Embryonic facial prominence (tissue), 1 donor: ENCODE data around the gene MIA2.
"Not testable (repeated sequence)": the region's sequence is repeated elsewhere in the genome, so short reads cannot be mapped to it uniquely, and the experiment has no call there.

Source experiments
- DNase-seq: peaks from one replicate; pipeline ENCODE4 v3.0.0-alpha.2; 2016; ENCODE audit errors: extremely low spot score

Gene MIA2

DNA sequence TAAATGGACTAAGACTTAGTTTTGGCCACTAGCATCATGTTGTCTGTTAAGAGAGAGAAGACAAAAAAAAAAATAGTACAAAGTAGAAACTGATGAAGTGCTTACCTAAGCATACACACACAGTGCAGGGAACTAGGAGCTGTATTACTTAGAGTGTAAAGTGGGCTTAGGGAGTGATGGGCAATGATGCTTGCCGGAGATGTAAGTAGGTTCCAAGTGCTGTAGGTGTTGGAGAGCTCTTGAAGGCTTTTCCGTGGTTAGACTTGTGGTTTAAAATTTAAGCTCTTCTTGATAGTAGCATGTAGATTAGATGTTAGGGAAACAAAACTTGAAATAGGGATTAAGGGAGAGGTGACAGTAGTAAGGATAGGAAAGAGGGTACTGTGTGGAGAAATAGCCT, 34.7 kb downstream of the MIA2 start:
- no peak for DNase-seq

DNA sequence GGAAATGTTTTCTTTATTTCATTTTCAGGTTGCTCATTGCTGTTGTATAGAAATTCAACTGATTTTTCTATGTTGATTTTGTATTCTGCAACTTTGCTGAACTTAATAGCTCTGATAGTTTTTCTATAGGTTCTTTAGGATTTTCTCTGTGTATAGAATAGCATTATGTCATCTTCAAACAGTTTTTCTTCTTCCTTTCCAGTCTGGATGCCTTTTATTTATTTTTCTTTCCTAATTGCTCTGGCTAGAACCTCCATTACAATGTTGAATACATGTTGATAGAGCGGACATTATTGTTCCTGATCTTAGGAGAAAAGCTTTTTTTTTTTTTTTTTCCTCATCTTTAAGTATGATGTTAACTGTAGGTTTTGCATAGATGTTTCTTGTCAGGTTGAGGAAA, 39.2 kb downstream of the MIA2 start:
- DNase-seq = no peak

DNA sequence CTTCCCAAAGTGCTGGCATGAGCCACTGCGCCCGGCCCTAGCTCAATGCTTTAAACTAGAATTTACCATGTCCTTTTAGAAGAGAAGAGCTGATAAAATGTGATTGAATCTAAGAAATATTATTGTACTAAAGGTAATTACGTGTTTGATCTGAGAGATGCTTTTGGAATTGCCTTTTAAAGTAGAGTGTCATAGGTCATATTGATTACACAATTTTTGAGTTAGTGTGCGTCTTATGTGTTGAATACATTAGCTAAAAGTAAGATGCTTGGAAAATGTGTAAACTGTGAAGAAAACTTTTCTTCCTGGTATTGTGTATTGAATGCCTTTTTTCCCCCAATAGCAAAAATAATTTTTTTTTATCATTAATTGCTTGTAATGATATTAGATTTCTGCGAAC, 41.7 kb downstream of the MIA2 start:
- DNase-seq = no peak

DNA sequence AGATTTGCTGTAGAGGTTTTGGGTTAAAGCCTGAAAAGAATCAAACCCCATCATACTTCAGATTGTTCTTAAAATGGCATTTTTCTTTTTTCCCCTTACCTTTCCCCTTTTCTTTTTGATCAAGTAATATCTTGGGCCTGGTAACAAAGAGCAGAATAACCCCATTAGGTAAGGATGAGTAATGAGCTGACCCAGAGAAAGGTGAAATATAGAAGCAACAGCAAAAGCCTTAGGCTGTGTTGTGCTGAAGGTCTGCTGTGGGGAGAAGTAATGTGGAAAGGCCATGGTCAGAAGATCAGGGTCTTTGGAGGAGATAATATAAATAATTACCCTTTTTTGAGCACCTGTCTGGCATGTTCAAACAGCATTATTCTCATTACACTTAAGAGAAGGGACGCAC, 42.3 kb downstream of the MIA2 start:
- DNase-seq = no peak

DNA sequence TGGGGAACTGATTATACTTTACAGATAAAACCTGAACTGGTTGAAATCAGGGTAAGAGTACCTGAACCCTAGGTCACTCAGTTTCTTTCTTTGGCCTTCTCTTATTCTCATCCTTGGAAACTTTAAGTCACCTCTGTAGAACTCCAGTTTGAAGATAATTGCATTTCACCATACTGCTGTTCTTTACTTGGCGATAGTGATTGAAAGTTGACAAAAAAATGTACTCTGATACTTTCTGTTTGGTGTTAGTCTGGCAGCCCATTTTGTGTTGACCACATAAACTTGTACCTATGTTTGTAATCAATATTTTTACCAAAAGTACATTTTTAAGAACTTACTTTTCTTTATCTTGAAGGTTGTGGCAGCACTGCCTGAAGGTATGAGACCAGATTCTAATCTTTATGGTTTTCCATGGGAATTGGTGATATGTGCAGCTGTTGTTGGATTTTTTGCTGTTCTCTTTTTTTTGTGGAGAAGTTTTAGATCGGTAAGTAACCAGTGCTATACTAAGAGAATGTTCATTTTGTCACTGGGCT, 42.9 kb downstream of the MIA2 start:
- no peak for DNase-seq

DNA sequence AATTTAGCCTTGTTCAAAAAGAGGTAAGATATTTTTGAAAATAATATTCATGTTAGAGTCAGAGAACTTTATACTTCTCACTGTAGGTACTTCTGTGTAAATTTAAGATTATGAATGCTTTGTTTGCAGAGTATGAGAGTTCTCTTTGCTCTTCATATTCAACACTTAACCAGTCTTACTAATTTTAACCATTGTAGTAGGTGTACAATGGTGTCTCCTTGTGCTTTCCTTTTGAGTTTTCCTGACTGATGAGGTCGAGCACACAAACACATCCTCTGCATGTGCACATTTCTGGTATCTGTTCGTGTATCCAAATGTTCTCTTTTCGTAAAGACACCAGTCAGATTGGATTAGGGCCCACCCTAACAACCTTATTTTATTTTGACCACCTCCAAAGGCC, 45.8 kb downstream of the MIA2 start:
- no peak for DNase-seq

DNA sequence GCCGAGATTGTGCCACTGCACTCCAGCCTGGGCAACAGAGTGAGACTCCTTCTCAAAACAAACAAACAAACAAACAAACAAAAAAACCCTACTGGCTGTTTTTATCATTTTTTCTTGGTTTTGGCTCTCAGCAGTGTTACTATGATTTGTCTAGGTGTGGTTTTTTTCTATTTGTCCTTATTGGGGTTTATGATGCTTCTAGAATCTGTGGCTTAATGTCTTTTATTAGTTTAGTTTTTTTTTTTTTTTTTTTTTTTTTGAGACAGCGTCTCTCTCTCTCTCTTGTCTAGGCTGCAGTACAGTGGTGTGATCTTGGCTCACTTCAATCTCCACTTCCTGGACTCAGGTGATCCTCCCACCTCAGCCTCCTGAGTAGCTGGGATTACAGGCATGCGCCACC, 47.0 kb downstream of the MIA2 start:
- not testable (repeated sequence) for DNase-seq

DNA sequence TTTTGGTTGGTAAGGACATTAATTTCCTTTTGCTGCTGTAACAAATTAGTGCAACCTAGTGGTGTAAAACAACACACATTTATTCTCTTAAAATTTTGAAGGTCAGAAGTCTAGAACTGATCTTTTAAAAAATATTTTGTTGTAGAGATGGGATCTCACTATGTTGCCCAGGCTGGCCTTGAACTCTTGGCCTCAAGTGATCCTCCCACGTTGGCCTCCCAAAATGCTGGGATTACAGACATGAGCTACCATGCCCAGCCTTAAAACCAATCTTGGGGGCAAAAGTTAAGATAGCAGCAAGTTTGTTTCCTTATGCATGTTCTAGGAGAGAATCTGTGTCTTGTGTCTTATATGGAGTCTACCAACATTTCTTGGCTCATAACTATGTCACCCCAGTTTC, 55.8 kb downstream of the MIA2 start:
- no peak for DNase-seq

DNA sequence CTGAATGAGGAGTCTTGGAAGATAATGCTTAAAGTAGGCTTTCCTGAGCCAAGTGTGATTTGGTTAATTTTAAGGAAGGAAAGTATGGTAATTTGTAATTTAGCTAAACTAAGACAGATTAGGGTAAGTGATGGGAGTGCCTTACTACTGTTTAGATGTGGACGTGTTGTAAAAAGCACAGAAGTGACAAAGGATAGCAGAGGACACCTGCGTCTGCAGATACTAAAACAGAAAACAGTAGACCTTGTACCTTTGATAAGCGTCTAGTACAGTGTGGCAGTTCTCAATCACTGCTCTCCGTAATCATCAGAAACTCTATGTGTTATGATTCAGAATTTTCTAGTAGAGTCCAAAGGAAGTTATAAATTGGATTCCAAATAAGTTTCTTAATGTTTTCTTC, 58.0 kb downstream of the MIA2 start:
- no peak for DNase-seq

DNA sequence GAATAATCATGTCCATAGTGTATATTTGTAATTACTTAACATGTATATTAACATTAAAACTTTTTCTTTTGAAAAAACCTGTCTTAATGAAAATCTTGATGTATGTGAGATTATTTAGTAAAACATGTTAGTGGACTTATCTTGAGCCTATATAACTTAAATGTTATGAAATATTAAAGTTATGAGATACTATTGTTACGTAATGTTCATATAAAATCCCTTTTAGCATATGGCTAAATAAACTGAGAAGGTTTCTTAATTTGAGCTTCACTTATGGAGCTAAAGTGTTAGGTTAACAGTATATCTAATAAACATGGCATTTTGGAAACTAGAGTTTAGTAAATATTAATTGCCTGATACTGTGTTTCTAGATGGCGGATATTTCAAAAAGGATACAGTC, 59.9 kb downstream of the MIA2 start:
- DNase-seq = no peak

DNA sequence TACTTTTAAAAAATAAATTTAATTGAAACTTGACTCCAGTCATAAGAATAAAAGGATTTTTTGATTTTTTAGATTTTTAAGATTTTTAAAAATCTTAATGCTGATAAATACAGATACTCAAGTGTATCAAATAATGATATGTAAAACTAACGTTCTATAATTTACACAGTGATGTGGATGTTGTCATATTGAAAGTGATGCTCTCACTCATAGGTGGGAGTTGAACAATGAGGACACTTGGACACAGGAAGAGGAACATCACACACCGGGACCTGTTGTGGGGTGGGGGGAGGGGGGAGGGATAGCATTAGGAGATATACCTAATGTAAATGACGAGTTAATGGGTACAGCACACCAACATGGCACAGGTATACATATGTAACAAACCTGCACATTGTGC, 66.7 kb downstream of the MIA2 start:
- DNase-seq = not testable (repeated sequence)

DNA sequence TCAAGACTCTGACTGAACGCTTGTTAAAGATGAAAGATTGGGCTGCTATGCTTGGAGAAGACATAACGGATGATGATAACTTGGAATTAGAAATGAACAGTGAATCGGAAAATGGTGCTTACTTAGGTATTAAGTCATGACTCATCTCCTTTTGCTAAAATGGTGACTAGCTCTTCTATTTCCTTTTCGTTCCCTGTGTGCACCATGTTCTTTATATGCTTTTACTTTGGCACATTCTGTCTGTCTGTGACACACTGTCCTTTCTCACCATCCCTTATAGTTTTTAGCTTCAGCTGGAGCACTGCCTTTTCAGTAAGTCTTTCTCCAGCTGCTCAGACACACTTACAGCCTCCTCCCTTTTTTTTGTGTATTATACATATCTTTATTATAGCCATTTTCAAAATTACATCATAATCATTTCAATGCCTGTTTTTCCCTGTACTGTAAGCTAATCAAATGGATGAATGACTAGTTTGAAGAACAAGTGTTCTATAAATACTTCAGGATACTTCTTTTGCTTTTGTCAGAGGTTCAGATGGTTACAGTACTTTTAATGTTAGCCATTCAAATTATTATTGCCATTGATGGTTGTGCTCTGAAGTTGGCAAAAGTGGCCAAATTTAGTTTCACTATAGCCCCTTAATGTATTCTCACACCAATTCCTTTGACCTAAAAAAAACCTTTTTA, 68.6 kb downstream of the MIA2 start:
- no peak for DNase-seq

DNA sequence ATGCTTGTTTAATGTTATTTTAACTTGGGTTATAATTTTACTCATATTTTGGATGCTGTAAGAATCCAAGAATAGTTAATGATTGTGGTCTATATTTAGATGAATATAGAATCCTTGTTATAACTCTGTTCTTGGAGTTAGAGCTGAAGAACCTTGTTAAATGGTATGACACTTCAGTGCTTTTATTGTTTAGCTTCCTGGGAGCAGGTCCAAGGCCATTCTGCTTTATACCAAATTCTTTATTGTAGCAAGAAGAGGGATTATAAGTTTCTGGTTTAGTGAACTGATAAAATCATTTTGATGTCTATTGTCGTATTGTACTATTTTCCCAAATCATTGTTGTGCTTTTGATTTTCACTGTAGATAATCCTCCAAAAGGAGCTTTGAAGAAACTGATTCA, 69.4 kb downstream of the MIA2 start:
- no peak for DNase-seq

DNA sequence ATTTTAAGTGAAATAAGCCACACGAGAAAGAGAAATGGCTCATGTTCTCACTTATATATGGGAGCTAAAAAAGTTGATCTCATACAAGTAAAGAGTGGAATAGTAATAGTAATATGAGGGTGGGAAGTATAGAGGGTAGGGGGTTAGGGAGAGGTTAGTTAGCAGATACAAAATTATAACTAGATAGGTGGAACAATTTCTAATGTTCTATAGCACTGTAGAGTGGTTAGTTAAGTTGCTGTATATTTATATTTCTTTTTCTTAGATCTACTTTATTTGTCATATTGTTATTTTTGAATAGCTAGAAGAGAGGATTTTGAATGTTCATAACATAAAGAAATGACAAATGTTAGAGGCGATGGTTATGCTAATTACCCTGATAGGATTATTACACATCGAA, 74.1 kb downstream of the MIA2 start:
- no peak for DNase-seq

DNA sequence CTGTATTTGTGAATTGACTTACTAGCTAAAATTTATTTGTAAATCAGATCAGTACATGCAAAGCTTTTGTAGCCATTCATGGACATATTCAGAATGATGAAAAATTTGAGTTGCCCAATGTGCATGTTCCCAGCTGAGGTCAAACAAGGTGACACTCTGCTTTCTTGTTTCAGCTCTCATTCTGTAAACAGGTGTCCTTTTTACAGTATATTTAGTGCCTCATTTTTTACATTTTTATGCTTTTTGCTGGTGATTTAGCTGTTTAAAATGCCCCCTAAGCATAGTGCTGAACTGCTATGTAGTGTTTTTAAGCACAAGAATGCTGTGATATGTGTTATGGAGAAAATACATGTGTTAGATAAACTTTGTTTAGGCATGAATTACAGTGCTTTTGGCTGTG, 76.3 kb downstream of the MIA2 start:
- DNase-seq = no peak

DNA sequence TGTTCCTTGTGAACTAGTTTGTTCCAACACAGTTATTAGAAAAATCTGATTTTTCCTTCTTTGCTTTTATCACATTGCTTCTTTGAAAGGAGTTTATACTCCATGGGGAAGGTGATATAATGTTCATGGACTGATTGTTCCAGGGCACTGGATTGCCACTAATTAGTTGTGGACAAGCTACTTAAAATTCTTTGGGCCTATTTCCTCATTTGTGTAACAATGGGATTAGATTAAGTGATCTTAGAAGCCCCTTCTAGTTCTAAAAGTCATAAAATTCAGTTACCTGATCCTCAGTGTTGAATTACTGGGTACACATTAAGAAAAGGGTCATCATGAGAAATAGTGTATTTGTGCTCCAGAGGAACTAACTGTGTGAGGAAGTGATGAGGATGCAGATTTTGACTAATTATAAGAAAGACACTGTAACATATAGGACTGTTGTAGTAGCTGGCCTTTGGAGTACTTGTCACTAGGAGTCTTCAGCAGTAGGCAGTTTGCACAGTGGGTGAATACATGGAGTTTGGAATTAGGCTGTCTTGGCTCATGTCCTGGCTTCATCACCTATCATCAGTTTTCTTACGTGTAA, 82.2 kb downstream of the MIA2 start:
- no peak for DNase-seq

DNA sequence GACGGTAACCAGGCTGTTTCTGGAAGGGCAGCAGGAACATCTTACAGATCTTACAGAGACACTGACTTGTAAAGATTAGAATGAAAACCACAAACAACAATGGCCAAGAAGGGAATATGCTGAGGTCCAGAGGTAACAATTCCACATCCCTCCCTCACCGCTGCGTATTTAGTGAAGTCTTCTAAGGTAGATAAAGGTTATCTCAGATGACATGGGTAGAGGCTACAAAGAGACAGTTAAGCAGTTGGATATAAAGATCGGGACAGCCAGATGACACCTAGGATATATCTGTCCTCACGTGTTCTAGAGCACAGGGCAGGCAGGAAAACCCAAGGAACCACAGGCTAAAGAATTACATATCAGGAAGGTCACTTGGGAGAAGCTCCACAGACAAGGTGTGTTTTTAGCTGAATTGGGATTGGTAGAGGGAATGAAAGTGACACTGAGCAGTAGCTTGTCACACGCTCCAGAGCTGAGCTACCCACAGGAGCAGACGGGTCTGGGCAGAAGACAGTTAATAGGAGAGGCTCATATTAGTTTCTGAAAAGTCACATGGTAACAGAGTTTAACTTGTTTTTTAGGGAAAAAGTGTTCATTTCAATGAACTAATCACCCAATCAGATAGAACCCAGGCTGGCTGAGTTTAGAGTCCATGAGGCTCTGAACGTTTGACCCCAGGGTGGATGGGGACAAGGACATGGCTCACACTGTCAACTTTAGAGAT, 83.3 kb downstream of the MIA2 start:
- DNase-seq = no peak

DNA sequence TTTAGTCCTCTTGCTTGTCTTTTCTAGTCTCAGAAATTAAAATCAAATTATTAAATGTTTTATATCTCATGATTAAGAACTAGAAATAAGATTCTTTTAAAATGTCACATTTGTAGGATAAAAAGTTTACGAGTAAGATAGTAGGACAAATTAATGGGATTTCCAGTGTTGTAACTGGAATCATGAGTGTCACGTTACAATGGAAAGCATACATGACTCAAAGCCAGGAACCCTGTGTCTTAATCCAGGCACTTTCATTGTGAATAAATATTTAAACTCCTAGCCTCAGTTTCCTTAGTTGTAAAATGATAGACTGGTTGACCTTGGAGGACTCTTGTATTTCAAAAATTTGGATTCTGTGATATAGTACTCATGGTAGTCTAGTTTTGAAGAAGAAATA, 84.9 kb downstream of the MIA2 start:
- no peak for DNase-seq

DNA sequence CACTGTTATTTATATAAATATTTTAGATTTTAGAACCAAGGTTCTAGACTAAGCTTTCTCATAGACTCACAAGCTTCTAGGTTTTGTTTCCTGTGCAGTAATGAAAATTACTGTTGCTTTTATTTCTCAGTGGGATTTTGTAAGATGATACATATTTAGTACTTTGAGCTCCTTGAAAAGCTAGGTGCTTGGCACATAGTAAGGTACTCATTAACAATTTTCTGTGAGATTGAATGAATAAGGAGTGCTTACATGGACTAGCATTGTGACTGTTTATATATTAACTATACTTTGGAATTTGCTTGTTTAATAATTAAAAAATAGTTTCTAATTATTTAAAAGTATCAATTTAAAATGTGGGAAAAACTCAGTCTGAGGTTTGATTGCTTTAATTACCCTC, 85.7 kb downstream of the MIA2 start:
- DNase-seq = no peak

DNA sequence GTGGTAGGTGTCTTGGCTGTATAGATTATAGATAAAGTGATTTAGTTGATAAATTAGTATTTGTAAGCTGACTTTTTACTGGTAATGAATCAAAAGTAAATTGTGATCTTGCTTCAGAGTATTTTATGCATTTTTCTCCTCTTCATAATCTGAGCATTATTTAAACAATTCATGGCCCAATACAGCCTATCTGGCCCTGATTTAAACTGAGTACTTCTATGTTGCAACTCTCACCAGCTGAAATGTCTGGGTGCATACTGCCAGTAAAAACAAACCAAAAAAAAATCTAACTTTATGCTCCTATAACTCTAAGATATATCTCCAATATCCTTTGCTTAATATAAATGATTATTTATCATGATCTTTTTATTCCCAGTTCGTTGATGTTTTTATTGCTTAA, 86.6 kb downstream of the MIA2 start:
- no peak for DNase-seq

DNA sequence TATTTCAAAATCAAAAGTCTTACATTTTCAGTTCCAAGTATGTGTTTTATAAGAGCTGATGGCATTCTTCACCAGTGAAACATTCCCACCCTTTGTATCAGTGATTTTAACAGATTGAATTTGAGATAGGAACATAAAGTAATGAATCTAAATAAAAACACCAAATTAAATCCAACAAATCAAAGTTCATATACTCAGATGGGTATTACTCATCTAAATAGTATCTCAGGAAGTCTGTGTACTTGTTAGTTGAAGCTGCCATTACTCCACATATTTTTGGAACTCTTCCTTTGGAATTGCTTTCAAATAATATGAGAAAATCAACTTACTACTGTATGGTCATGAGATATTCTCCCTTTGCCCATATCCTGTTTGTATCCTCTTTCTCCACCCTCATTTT, 89.1 kb downstream of the MIA2 start:
- no peak for DNase-seq

DNA sequence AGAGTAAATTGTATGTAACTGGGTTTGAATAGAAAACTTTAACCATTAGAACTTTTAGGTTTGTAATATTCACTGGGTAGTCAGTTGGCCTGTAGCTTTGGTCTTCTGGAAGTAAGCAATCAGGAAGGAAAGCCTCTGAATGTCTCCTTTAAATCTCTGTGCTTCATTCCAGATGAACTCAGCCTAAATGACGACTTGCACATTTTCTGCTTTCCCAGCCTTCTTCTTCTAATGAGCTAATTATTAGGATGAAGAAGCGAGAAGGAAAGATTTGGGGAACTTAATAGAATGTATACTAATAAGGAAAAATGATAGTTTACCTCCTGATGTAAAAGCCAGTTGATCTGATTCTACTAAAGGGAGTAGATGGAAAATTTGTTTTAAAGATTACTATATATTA, 90.4 kb downstream of the MIA2 start:
- no peak for DNase-seq

DNA sequence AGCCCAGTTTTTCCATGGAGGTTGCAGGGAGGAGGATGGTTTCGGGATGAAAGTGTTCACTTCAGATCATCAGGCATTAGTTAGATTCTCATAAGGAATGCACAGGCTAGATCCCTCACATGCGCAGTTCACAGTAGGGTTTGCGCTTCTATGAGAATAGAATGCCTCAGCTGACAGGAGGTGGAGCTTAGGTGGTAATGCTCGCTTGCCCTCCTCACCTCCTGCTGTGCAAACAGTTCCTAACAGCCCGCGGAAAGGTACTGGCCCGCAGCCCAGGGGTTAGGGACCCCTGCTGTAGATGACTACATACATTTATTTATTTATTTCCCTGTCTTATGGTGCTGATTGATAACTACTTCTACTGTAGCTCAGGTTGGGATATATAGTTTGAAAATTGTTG, 105.3 kb downstream of the MIA2 start:
- no peak for DNase-seq
